HL-60 (cell line): ENCODE results near the gene MED15.

Experiments
- DNase-seq, 2 experiments: peaks; one replicate each; pipeline ENCODE4 v3.0.0-alpha.2; 2010 to 2020; ENCODE audit warnings: low read depth in 1 of 2, low spot score in 1 of 2
- H3K27ac ChIP-seq: fragments of 250-450 bp; sonication (Bioruptor Pico); replicated peaks from 2 replicates; pipeline ENCODE4 v1.5.1; 2020; ENCODE audit warnings: mild to moderate bottlenecking, moderate library complexity
- H3K27me3 ChIP-seq: fragments of 250-450 bp; sonication (Bioruptor Pico); 2 replicates; pipeline ENCODE4 v1.5.1; 2021; ENCODE audit warnings: mild to moderate bottlenecking, moderate library complexity; ENCODE audit not compliant: insufficient read depth, poor library complexity, severe bottlenecking
- H3K4me3 ChIP-seq: replicated peaks from 2 replicates; pipeline ENCODE4 v1.5.1; 2011; ENCODE audit warnings: mild to moderate bottlenecking, control low read depth, low read length; ENCODE audit not compliant: insufficient read depth
- GABPA ChIP-seq: IDR thresholded peaks from 2 replicates; pipeline ENCODE4 v1.6.1; 2012; ENCODE audit warnings: low read depth
- POLR2AphosphoS5 ChIP-seq: IDR thresholded peaks from 2 replicates; pipeline ENCODE4 v1.6.1; 2012; ENCODE audit warnings: low read depth
- SPI1 ChIP-seq: IDR thresholded peaks from 2 replicates; pipeline ENCODE4 v1.6.1; 2012; ENCODE audit warnings: low read depth, mild to moderate bottlenecking, borderline replicate concordance
- TF ChIP-seq, protein P1 (sequence below): IDR thresholded peaks from one replicate; pipeline ENCODE4 v1.5.1; 2011; ENCODE audit warnings: low read length, control low read depth, inconsistent platforms; ENCODE audit not compliant: insufficient read depth
- TF ChIP-seq, protein P2 (sequence below): IDR thresholded peaks from 2 replicates; pipeline ENCODE4 v1.6.1; 2012; ENCODE audit warnings: low read depth; ENCODE audit not compliant: insufficient replicate concordance

The MED15 gene

DNA sequence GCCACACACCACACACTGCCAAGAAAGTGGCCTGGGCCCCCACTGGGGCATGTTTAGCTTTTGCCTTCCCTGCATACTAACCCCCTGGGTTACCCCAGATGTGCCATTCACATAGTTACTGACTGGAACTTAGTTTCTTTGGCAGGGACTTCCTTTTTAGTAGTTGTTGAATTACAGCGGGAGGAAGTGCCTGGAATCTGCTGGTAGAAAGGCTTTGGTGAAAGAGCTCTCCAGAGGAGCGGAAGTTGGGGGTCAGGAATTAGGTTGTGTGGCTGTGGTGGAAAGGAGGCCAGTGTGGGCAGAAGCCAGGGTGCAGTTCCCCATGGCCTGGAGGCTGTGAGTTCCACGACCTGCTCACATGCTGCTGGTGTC lies 69.0 kb downstream of the MED15 start:
- H3K27ac ChIP-seq = peak overlapping the region; percentile 47
- DNase-seq = peak; percentile 51 to 66
- H3K4me3 ChIP-seq = no peak overlapping the region
- no peaks in the 10 kb centered on the region for H3K27me3 ChIP-seq
- peak; percentile 97 for TF ChIP-seq SPI1
- no peak for TF ChIP-seq POLR2AphosphoS5
- TF ChIP-seq, protein P1, sequence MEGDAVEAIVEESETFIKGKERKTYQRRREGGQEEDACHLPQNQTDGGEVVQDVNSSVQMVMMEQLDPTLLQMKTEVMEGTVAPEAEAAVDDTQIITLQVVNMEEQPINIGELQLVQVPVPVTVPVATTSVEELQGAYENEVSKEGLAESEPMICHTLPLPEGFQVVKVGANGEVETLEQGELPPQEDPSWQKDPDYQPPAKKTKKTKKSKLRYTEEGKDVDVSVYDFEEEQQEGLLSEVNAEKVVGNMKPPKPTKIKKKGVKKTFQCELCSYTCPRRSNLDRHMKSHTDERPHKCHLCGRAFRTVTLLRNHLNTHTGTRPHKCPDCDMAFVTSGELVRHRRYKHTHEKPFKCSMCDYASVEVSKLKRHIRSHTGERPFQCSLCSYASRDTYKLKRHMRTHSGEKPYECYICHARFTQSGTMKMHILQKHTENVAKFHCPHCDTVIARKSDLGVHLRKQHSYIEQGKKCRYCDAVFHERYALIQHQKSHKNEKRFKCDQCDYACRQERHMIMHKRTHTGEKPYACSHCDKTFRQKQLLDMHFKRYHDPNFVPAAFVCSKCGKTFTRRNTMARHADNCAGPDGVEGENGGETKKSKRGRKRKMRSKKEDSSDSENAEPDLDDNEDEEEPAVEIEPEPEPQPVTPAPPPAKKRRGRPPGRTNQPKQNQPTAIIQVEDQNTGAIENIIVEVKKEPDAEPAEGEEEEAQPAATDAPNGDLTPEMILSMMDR = no peak
- no peak for TF ChIP-seq GABPA
- TF ChIP-seq, protein P2, sequence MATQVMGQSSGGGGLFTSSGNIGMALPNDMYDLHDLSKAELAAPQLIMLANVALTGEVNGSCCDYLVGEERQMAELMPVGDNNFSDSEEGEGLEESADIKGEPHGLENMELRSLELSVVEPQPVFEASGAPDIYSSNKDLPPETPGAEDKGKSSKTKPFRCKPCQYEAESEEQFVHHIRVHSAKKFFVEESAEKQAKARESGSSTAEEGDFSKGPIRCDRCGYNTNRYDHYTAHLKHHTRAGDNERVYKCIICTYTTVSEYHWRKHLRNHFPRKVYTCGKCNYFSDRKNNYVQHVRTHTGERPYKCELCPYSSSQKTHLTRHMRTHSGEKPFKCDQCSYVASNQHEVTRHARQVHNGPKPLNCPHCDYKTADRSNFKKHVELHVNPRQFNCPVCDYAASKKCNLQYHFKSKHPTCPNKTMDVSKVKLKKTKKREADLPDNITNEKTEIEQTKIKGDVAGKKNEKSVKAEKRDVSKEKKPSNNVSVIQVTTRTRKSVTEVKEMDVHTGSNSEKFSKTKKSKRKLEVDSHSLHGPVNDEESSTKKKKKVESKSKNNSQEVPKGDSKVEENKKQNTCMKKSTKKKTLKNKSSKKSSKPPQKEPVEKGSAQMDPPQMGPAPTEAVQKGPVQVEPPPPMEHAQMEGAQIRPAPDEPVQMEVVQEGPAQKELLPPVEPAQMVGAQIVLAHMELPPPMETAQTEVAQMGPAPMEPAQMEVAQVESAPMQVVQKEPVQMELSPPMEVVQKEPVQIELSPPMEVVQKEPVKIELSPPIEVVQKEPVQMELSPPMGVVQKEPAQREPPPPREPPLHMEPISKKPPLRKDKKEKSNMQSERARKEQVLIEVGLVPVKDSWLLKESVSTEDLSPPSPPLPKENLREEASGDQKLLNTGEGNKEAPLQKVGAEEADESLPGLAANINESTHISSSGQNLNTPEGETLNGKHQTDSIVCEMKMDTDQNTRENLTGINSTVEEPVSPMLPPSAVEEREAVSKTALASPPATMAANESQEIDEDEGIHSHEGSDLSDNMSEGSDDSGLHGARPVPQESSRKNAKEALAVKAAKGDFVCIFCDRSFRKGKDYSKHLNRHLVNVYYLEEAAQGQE = no peak

DNA sequence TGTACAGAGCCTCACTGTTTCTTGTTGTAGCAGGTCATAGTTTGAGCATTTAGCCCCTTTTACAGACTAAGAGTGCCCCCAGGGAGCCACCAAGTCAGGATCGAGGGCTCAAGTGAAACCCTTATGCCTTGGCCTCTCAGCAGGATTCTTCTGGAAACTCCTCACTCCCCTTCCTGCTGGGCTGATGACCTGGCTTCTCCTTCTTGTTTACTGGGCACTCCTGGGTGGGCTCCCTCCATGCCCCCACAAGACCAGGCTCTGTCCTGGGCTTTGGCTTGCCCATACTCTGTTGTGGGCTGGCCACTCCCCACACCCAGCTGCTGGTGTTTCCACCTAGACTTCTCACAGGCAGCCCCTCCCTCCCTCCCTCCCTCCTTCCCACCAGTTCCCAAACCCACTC lies 69.6 kb downstream of the MED15 start:
- TF ChIP-seq SPI1 (no peak), GABPA (no peak), POLR2AphosphoS5 (no peak)
- TF ChIP-seq, protein P2 = no peak
- TF ChIP-seq, protein P1 = no peak
- Histone ChIP-seq H3K27me3 (no peaks in the 10 kb centered on the region), H3K4me3 (no peak overlapping the region), H3K27ac (peak overlapping the region; percentile 47)
- no peak for DNase-seq

DNA sequence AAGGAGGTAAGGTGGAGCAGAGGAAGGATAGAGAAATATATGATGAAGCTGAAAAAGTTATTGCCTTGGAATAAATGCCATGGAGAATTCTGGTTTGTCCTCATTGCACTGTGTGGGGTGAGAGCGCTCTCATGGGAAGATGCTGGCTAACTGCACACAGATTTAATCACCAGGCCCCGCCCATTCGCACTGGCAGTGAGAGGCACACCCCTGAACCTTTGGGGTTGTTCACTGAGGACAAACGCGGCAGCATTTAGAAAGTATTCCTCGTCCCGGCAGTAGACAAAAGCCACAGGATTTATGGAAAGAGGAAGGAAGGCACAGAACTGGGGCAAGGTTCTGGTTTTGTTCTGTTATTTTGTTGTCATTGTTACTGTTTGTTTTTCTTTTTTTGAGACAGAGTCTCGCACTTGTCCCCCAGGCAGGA lies 70.2 kb downstream of the MED15 start:
- TF ChIP-seq, protein P2 = no peak
- TF ChIP-seq, protein P1 = no peak
- TF ChIP-seq POLR2AphosphoS5 = no peak
- Histone ChIP-seq H3K4me3 (no peak overlapping the region), H3K27me3 (no peaks in the 10 kb centered on the region), H3K27ac (no peak overlapping the region)
- DNase-seq = no peak
